Measurements from ENCODE around the gene CUL3.

The CUL3 gene

GRCh38 chr2:224466304-224466895, 118.8 kb downstream of the CUL3 start:
- DNase-seq = no peak

DNA sequence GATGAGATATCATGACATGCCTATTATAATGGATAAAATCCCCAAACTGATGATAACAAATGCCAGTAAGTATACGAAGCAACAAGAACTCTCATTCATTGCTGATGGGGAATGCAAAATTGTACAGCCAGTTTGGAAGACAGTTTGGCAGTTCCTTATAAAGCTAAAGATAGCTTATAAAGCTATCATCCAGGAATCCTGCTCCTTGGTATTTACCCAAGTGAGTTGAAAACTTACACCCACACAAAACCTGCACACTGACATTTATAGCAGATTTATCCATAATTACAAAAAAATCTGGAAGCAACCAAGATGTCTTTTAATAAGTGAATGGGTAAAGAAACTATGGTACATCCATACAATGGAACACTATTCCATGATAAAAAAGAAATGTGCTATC, 123.8 kb downstream of the CUL3 start:
- DNase-seq = no peak

DNA sequence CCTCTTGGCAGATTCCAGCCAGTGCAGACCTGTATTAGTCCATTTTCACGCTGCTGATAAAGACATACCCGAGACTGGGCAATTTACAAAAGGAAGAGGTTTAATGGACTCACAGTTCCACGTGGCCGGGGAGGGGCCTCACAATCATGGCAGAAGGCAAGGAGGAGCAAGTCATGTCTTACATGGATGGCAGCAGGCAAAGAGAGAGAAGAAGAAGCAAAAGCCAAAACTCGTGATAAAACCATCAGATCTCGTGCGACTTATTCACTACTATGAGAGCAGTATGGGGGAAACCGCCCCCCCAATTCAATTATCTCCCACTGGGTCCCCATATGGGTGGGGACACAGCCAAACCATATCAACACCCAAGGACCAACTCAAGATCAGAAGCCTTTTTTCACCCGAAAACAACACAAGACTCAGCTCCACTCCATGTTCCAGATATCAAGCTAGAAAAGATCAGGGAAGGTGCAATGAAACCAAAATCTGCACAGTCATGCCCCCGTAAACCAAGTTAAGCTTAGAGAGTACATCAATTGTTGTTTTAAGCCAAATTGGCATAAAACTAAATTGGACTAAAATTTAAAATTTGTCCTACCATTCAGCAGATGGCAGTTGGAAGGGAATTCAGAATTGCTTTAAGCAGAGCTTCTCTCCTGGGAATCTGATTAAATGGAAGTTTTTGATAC, 127.6 kb downstream of the CUL3 start:
- no peak for DNase-seq

GRCh38 chr2:224453892-224454291, 131.3 kb downstream of the CUL3 start:
- no peak for DNase-seq

DNA sequence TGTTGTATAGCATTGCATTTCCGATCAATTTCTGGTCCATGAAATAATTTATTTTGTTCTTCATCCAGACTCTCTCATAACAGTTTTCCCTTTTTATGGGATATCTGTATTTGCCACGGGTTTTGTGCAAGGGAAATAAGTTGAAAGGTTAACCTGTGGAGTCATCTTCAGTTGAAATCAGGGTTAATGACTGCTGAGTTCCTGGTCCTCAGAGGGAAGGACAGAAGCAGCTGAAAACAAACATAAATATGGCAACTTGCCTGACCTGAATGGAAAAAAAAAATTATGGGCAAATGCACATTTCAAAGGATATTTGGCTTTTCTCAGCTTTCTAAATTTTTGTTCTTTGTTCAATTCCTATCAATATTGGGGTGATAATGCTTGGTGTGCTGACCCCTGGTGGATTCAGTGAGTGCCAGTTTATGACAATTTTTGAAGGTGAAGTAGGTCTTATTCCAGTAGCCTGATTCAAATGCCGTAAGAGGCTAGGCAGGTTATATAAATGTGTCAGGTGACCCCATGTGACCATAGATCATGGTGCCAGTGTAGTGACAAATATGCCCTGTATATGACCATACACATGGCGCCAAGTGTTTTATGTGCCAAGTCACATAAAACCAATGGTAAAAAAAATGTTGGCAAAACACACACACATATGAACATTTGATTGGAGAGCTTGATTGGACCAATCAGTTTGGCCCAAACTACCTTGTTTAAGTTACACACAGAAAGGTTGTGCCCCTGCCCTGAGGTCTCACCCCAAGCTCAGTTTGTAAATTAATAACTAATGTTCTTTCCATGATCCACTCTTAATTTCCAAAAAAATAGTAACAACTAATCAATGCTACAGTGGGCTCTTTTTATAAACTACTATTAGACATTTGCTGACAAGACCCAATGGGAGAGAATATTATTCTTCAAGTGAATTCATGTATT, 135.7 kb downstream of the CUL3 start:
- peak in 1 of 5 experiments; percentile 30 for DNase-seq

GRCh38 chr2:224448236-224448635, 136.9 kb downstream of the CUL3 start:
- DNase-seq = no peak

- DNase-seq = no peak
Observed at GRCh38 chr2:224444783-224445182, 140.4 kb downstream of the CUL3 start.

- no peak for DNase-seq
Observed at GRCh38 chr2:224444021-224444420, 141.1 kb downstream of the CUL3 start.

- DNase-seq = peak in 1 of 5 experiments; percentile 19
Observed at GRCh38 chr2:224442071-224442967, 142.8 kb downstream of the CUL3 start.

GRCh38 chr2:224440988-224441387, 144.2 kb downstream of the CUL3 start:
- DNase-seq = no peak

DNA sequence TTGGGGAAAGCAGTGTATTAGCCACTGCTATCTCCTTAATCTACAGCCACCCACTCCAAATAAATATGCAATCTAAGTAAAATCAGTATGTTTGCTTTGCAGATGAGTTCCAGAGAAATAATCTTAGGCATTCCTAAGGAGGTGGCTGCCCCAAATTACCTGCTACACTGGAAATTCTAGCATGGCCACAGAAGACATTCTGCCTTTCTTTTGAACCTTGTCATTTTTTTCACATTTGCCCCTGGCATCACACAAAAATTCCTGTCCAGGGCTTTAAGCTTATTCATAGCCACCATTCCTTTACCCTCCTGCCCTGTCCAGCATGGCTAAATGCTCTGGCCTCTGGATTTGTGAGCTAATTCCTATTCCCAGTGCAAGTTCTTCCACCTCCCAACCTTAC, 146.4 kb downstream of the CUL3 start:
- no peak for DNase-seq

- no peak for DNase-seq
Observed at GRCh38 chr2:224436634-224437033, 148.5 kb downstream of the CUL3 start.

- DNase-seq = no peak
Observed at GRCh38 chr2:224434618-224435017, 150.5 kb downstream of the CUL3 start.

DNA sequence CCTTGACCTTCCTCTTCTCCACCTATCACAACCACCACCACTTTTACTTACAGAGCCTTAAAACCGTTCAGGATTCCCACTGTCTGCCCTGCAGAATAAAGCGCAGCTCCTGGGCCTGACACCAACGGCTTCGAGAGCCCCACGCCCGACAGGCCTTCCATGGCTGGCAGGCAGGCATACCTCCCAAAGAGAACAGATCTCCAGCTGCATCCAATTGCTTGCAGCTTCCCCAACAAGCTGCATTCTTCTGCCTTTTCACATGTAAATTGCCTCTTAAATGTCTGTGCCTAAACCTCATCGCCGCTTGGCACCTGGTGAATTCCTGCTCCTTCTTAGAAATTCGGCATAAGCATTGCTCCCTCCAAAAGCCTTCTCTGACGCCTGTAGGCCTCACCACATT, 151.7 kb downstream of the CUL3 start:
- DNase-seq = no peak

DNA sequence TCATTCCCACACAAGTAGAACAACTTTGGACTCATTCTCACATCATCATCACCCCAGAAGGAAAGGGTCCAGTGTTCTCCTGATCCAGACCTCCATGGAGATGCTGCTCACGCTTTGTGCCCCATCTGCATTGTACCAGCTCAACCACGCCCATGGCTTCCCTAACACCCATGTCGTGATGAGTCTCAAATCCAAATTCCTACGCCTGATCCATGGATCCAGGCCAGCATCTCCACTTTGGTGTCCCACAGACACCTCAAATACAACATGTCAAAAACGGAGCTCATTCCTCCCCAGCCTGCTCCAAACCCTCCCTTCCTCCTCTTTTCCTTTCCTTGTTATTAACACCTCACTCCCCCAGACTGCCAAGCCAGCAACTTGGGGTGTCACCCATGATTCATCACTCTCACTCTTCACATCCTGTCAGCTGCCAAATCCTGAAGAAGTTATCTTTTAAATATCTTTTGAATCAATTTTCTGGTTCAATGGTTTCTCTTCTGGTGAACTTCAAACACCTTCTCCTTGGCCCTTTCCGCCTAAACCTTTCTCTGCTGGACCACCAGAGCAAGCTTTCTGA, 153.1 kb downstream of the CUL3 start:
- DNase-seq = no peak

GRCh38 chr2:224429441-224429810, 155.7 kb downstream of the CUL3 start:
- no peak for DNase-seq

GRCh38 chr2:224428787-224429440, 156.2 kb downstream of the CUL3 start:
- DNase-seq = no peak

- DNase-seq = no peak
Observed at GRCh38 chr2:224427471-224427870, 157.7 kb downstream of the CUL3 start.

DNA sequence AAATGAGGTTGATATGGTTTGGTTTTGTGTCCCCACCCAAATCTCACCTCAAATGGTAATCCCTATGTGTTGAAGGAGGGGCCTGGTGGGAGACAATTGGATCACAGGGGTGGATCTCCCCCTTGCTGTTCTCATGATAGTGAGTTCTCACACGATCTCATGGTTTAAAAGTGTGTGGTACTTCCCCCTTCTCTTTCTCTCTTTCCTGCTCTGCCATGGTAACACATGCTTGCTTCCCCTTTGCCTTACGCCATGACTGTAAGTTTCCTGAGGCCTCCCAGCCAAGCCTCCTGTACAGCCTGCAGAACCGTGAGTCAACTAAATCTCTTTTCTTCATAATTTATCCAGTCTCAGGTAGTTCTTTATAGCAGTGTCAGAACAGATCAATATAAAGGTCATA, 158.5 kb downstream of the CUL3 start:
- DNase-seq = no peak

DNA sequence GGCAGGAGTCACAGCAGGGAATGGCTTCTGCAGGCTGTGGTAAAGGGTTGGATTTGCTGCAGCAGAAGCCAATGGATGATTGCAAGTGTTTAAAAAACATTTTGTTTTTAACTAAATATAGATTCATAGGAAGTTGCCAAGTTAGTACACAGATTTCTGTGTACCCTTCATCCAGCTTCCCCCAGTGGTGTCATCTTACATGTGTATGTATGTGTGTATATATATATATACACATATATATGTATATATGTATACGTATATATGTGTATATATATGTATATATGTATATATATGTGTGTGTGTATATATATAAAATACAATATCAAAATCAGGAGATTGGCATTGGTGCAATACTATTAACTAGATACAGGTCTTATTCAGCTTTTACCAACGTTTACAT, 164.1 kb downstream of the CUL3 start:
- DNase-seq = no peak
